ENCODE results near the gene ACO2. TPM values are rescaled to one million over a fixed set of nuclear protein-coding genes. Genes with fewer than 3 reads are reported as not detected.

Gene ACO2
- total and polyA plus RNA-seq, 10 of the 15 experiments (the other 5 are each of a cell fraction or from before 2014, with no cell fraction given), result 21.4 to 214 (median 88.5) TPM

DNA sequence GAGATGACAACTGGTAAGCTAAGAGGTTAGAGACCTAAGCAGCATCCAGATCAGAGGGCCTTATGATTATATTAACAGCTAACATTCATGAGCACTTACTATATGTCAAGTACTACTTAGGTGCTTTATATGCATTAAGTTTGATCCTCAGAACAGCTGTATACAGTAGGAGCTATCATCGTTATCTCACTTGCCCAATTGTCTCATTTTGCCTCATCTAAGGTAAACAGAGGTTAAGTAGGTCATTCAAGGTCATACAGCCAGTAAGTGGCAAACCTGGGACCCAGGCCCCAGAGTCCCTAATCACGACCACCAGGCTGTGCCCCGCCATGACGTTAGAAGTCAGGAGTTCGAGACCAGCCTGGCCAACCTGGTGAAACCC, 79.9 kb downstream of the ACO2 start:
- ATAC-seq, result no peak
- POLR2A ChIA-PET, result interaction anchor here (0.6 to 1.0 kb wide), 3 partner anchors 19 to 55 kb away, joined by 3 to 5 read pairs (median 4); no protein-coding TSS in a partner anchor
- H3K9me3 ChIP-seq (replicated peaks; ENCODE audit: control insufficient read depth, insufficient read depth, low read length), result no peaks in the 10 kb centered on the region
- FAIRE-seq, result no peak
- SMC1A ChIA-PET (ENCODE audit: uncharacterized antibody, unreplicated experiment), result no interaction called here
- DNase-seq (ENCODE audit: low read depth, low spot score), result no peak
- in situ Hi-C loops (cut with MboI) (no loop called here), intact Hi-C loops (cut with micrococcal nuclease; ENCODE audit: unreplicated experiment) (no loop called here)
- no peak overlapping the region for H3K27ac ChIP-seq (ENCODE audit: control insufficient read depth, insufficient read depth)
- 73% methylated on average over 5 of the region's 5 CpGs for WGBS (ENCODE audit: insufficient coverage, insufficient replicate concordance, low lambda C conversion rate, missing lambda C conversion rate)
- H2AFZ ChIP-seq (ENCODE audit: control insufficient read depth, low read depth, low read length), result no peak overlapping the region
- H3K27me3 ChIP-seq (replicated peaks in 1 of 2; ENCODE audit: control insufficient read depth in 2 of 2, insufficient read depth in 2 of 2, low read length in 1 of 2), result no peaks in the 10 kb centered on the region; a peak in 1 of 4 replicates
- no peaks in the 10 kb centered on the region for H4K20me1 ChIP-seq (ENCODE audit: control insufficient read depth, insufficient read depth)
- H3K79me2 ChIP-seq (ENCODE audit: control insufficient read depth, insufficient read depth, low read length), result peaks cover 4% of the 10 kb centered on the region
- no peaks in the 10 kb centered on the region for H3K36me3 ChIP-seq (ENCODE audit: control insufficient read depth in 2 of 2, insufficient read depth in 2 of 2, low read length in 1 of 2)
- CTCF ChIA-PET, result interaction anchor here (0.6 to 1.4 kb wide), 3 partner anchors 41 to 145 kb away, joined by 3 to 6 read pairs (median 3); partner anchors contain the start of gene PMM1
- H3K4me3 ChIP-seq, result no peak overlapping the region
- H3K4me2 ChIP-seq (ENCODE audit: control insufficient read depth, insufficient read depth), result no peak overlapping the region
- RAD21 ChIA-PET (ENCODE audit: unreplicated experiment), result interaction anchor here (0.6 kb wide), 1 partner anchor 362 kb away, joined by 3 read pairs; no protein-coding TSS in a partner anchor
- H3K9ac ChIP-seq (ENCODE audit: control insufficient read depth, insufficient read depth, low read length), result no peak overlapping the region
- no TSS peak for BruUV-seq (replicated peaks)
- H3K4me1 ChIP-seq (ENCODE audit: control insufficient read depth, insufficient read depth, low read length), result no peaks in the 10 kb centered on the region
- no peak for TF ChIP-seq ZBTB4 (CRISPR knock-in tag; IDR thresholded peaks at IDR 0.05)
- TF ChIP-seq, protein P1, sequence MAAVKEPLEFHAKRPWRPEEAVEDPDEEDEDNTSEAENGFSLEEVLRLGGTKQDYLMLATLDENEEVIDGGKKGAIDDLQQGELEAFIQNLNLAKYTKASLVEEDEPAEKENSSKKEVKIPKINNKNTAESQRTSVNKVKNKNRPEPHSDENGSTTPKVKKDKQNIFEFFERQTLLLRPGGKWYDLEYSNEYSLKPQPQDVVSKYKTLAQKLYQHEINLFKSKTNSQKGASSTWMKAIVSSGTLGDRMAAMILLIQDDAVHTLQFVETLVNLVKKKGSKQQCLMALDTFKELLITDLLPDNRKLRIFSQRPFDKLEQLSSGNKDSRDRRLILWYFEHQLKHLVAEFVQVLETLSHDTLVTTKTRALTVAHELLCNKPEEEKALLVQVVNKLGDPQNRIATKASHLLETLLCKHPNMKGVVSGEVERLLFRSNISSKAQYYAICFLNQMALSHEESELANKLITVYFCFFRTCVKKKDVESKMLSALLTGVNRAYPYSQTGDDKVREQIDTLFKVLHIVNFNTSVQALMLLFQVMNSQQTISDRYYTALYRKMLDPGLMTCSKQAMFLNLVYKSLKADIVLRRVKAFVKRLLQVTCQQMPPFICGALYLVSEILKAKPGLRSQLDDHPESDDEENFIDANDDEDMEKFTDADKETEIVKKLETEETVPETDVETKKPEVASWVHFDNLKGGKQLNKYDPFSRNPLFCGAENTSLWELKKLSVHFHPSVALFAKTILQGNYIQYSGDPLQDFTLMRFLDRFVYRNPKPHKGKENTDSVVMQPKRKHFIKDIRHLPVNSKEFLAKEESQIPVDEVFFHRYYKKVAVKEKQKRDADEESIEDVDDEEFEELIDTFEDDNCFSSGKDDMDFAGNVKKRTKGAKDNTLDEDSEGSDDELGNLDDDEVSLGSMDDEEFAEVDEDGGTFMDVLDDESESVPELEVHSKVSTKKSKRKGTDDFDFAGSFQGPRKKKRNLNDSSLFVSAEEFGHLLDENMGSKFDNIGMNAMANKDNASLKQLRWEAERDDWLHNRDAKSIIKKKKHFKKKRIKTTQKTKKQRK (IDR thresholded peaks at IDR 0.05; ENCODE audit: low read depth, low read length), result no peak
- TF ChIP-seq ZZZ3 (IDR thresholded peaks at IDR 0.05; ENCODE audit: control insufficient read depth, insufficient read length, low read depth), result no peak
- TF ChIP-seq SUZ12 (IDR thresholded peaks at IDR 0.05; ENCODE audit: unreplicated experiment), result no peak
- TF ChIP-seq RB1 (IDR thresholded peaks at IDR 0.05; ENCODE audit: borderline replicate concordance), result no peak
- no peak for TF ChIP-seq ZBTB11 (CRISPR knock-in tag; IDR thresholded peaks at IDR 0.05)
- TF ChIP-seq EP300 (IDR thresholded peaks at IDR 0.05; ENCODE audit: borderline replicate concordance in 1 of 2, control insufficient read depth in 1 of 2, low read depth in 2 of 2, low read length in 2 of 2), result no peak
- no peak for TF ChIP-seq BMI1 (IDR thresholded peaks at IDR 0.05; ENCODE audit: borderline replicate concordance)
- no peak for TF ChIP-seq KAT2A (conservative IDR thresholded peaks at IDR 0.05; ENCODE audit: control insufficient read depth, low read depth, low read length)
- no peak for TF ChIP-seq CBX3 (IDR thresholded peaks at IDR 0.05; ENCODE audit: borderline replicate concordance, low read depth)
- TF ChIP-seq SPI1 (IDR thresholded peaks at IDR 0.05; ENCODE audit: borderline replicate concordance, insufficient read depth, low read depth, low read length), result no peak
- no peak for TF ChIP-seq ZBED1 (IDR thresholded peaks at IDR 0.05; ENCODE audit: borderline replicate concordance)
- TF ChIP-seq ZNF217 (IDR thresholded peaks at IDR 0.05), result no peak
- TF ChIP-seq HDAC2 (IDR thresholded peaks at IDR 0.05), result no peak
- TF ChIP-seq TBL1XR1 (IDR thresholded peaks at IDR 0.05; ENCODE audit: low read depth, low read length), result no peak

All from GM12878 (cell line).